SH-SY5Y (cell line): ENCODE measurements around the gene RNF41.

ENCODE experiments used
- GATA2 ChIP-seq: IDR thresholded peaks from 2 replicates; pipeline ENCODE4 v1.6.1; 2011; ENCODE audit warnings: mild to moderate bottlenecking, low read depth, low read length
- GATA3 ChIP-seq: IDR thresholded peaks from 2 replicates; pipeline ENCODE4 v1.6.1; 2011; ENCODE audit warnings: low read depth, mild to moderate bottlenecking, low read length, moderate library complexity

RNF41 gene

GRCh38 chr12:56221757-56222530, at the start of gene RNF41:
RNF41 (minus strand) TSS chr12:56221922; CDS start chr12:56214047, 7,875 bp downstream.
- no peak for TF ChIP-seq GATA2
- no peak for TF ChIP-seq GATA3

GRCh38 chr12:56271031-56271430, 49.3 kb upstream of the RNF41 start:
- TF ChIP-seq GATA2 (no peak), GATA3 (no peak)

- TF ChIP-seq GATA2 (no peak), GATA3 (no peak)
Measured at GRCh38 chr12:56267443-56268071, 45.8 kb upstream of the RNF41 start.

- TF ChIP-seq GATA2 (no peak), GATA3 (no peak)
Measured at GRCh38 chr12:56266693-56267442, 45.1 kb upstream of the RNF41 start, which contains the start of gene COQ10A. COQ10A (plus strand) TSS chr12:56266942; CDS start chr12:56267119, 177 bp downstream.

GRCh38 chr12:56261503-56262232, 39.9 kb upstream of the RNF41 start:
- TF ChIP-seq GATA3 (no peak), GATA2 (no peak)

GRCh38 chr12:56260921-56261320, 39.2 kb upstream of the RNF41 start:
- no peak for TF ChIP-seq GATA2
- no peak for TF ChIP-seq GATA3

GRCh38 chr12:56260380-56260779, 38.7 kb upstream of the RNF41 start:
- no peak for TF ChIP-seq GATA2
- no peak for TF ChIP-seq GATA3

- TF ChIP-seq GATA2 (no peak), GATA3 (no peak)
Measured at GRCh38 chr12:56258820-56259183, 37.1 kb upstream of the RNF41 start.

GRCh38 chr12:56258068-56258819, 36.5 kb upstream of the RNF41 start, which contains the start of gene ANKRD52:
ANKRD52 (minus strand) TSS chr12:56258384; CDS start chr12:56258269, 115 bp downstream.
- TF ChIP-seq GATA2, result no peak
- TF ChIP-seq GATA3, result no peak

- TF ChIP-seq GATA2, result no peak
- TF ChIP-seq GATA3, result no peak
Measured at GRCh38 chr12:56257491-56258067, 35.9 kb upstream of the RNF41 start.

GRCh38 chr12:56257071-56257470, 35.3 kb upstream of the RNF41 start:
- TF ChIP-seq GATA2 (no peak), GATA3 (no peak)

- TF ChIP-seq GATA2 (no peak), GATA3 (no peak)
Measured at GRCh38 chr12:56256326-56256960, 34.7 kb upstream of the RNF41 start.

- TF ChIP-seq GATA3 (no peak), GATA2 (no peak)
Measured at GRCh38 chr12:56255671-56256070, 33.9 kb upstream of the RNF41 start.
